GM23338 (cell line): ENCODE measurements around the gene PARP8. TPM values are rescaled to one million over a fixed set of nuclear protein-coding genes. Genes with fewer than 3 reads are reported as not detected.
A peak's percentile ranks its signal among the peaks of the same experiment; 100 is the strongest.

Experiments
- ATAC-seq: fragments of 200-7000 bp; cut with Tn5 transposase; 3 replicates; pipeline ENCODE4 v1.9.1; 2020
- DNase-seq: peaks from one replicate; pipeline ENCODE4 v3.0.0-alpha.2; 2015; ENCODE audit warnings: low spot score
- H2AFZ ChIP-seq: fragments of 200-600 bp; sonication (generic); 2 replicates; pipeline ENCODE4 v1.8.0; 2016; ENCODE audit warnings: antibody characterized with exemption, mild to moderate bottlenecking, moderate library complexity
- H3F3A ChIP-seq: fragments of 200-600 bp; sonication (generic); replicated peaks from 2 replicates; pipeline ENCODE4 v1.8.0; 2017; ENCODE audit warnings: antibody characterized with exemption, mixed run types, low read depth
- H3K27ac ChIP-seq: fragments of 200-600 bp; sonication (generic); 2 replicates; pipeline ENCODE4 v1.6.1; 2016; ENCODE audit warnings: low read depth
- H3K27me3 ChIP-seq: fragments of 200-600 bp; sonication (generic); 2 replicates; pipeline ENCODE4 v1.8.0; 2016; ENCODE audit warnings: mild to moderate bottlenecking, mixed run types, moderate library complexity; ENCODE audit not compliant: insufficient read depth
- H3K36me3 ChIP-seq: fragments of 200-600 bp; sonication (generic); 2 replicates; pipeline ENCODE4 v1.8.0; 2016; ENCODE audit warnings: mild to moderate bottlenecking; ENCODE audit not compliant: insufficient read depth
- H3K4me1 ChIP-seq: fragments of 200-600 bp; sonication (generic); 2 replicates; pipeline ENCODE4 v1.8.0; 2016; ENCODE audit warnings: mild to moderate bottlenecking, moderate library complexity; ENCODE audit not compliant: insufficient read depth
- H3K4me2 ChIP-seq: fragments of 200-600 bp; sonication (generic); 2 replicates; pipeline ENCODE4 v1.7.1; 2017; ENCODE audit warnings: mixed run types
- H3K4me3 ChIP-seq: fragments of 200-600 bp; sonication (generic); 2 replicates; pipeline ENCODE4 v1.6.1; 2016; ENCODE audit warnings: mixed run types
- H3K79me2 ChIP-seq: fragments of 200-600 bp; sonication (generic); replicated peaks from 2 replicates; pipeline ENCODE4 v1.8.0; 2017; ENCODE audit warnings: mild to moderate bottlenecking; ENCODE audit not compliant: insufficient read depth
- H3K9me2 ChIP-seq: fragments of 200-600 bp; sonication (generic); 2 replicates; pipeline ENCODE4 v1.8.0; 2017; ENCODE audit not compliant: insufficient read depth
- H4K20me1 ChIP-seq: fragments of 200-600 bp; sonication (generic); replicated peaks from 2 replicates; pipeline ENCODE4 v1.8.0; 2017; ENCODE audit warnings: mild to moderate bottlenecking; ENCODE audit not compliant: insufficient read depth
- H3K27ac Mint-ChIP-seq: 2 replicates; pipeline ENCODE4 v1.8.0; 2020; ENCODE audit warnings: inconsistent platforms, mild to moderate bottlenecking, moderate library complexity, mixed read lengths
- H3K27me3 Mint-ChIP-seq: 3 replicates; pipeline ENCODE4 v1.8.0; 2022; ENCODE audit warnings: low read depth, mild to moderate bottlenecking, moderate library complexity, mixed read lengths, inconsistent platforms; ENCODE audit not compliant: insufficient read depth, poor library complexity
- H3K36me3 Mint-ChIP-seq: 3 replicates; pipeline ENCODE4 v1.8.0; 2021; ENCODE audit warnings: low read depth, mild to moderate bottlenecking, inconsistent platforms, moderate library complexity, mixed read lengths
- H3K4me1 Mint-ChIP-seq: 3 replicates; pipeline ENCODE4 v1.8.0; 2020; ENCODE audit warnings: mild to moderate bottlenecking, inconsistent platforms, mixed read lengths
- H3K4me3 Mint-ChIP-seq: 3 replicates; pipeline ENCODE4 v1.8.0; 2021; ENCODE audit warnings: moderate library complexity, mild to moderate bottlenecking, inconsistent platforms, mixed read lengths
- H3K9me3 Mint-ChIP-seq: 3 replicates; pipeline ENCODE4 v1.8.0; 2020; ENCODE audit warnings: moderate library complexity, mild to moderate bottlenecking, inconsistent platforms, mixed read lengths
- CTCF ChIP-seq, 2 experiments: fragments of 200-600 bp in 1 of 2; sonication (generic) in 1 of 2; conservative IDR thresholded peaks; 2 replicates each; pipeline versions ENCODE4 v1.5.1 to v1.6.1; 2016 to 2017; ENCODE audit warnings: antibody characterized with exemption in 2 of 2, low read depth in 2 of 2, mild to moderate bottlenecking in 2 of 2, moderate library complexity in 1 of 2
- ETS1 ChIP-seq: IDR thresholded peaks from 2 replicates; pipeline ENCODE4 v1.6.1; 2016; ENCODE audit warnings: antibody characterized with exemption
- EZH2 ChIP-seq: fragments of 200-600 bp; sonication (generic); IDR thresholded peaks from one replicate; pipeline ENCODE4 v1.8.0; 2017; ENCODE audit warnings: antibody characterized with exemption, mild to moderate bottlenecking, low read depth; ENCODE audit not compliant: unreplicated experiment
- EZH2phosphoT487 ChIP-seq: fragments of 200-600 bp; sonication (generic); IDR thresholded peaks from one replicate; pipeline ENCODE4 v1.8.1; 2018; ENCODE audit warnings: antibody characterized with exemption; ENCODE audit not compliant: unreplicated experiment
- POLR2AphosphoS5 ChIP-seq: IDR thresholded peaks from 2 replicates; pipeline ENCODE4 v1.6.1; 2016; ENCODE audit warnings: antibody characterized with exemption, low read depth
- REST ChIP-seq: IDR thresholded peaks from one replicate; pipeline ENCODE4 v1.6.1; 2018; ENCODE audit warnings: antibody characterized with exemption; ENCODE audit not compliant: unreplicated experiment
- STAT1 ChIP-seq: IDR thresholded peaks from one replicate; pipeline ENCODE4 v1.6.1; 2016; ENCODE audit warnings: antibody characterized with exemption; ENCODE audit not compliant: unreplicated experiment
- ZNF331 ChIP-seq: fragments of 250-450 bp; sonication (Bioruptor Pico); IDR thresholded peaks from 2 replicates; pipeline ENCODE4 v1.5.0; 2020; ENCODE audit warnings: low read depth, mild to moderate bottlenecking, moderate library complexity
- ZNF462 ChIP-seq: fragments of 250-450 bp; sonication (Bioruptor Pico); IDR thresholded peaks from 2 replicates; pipeline ENCODE4 v1.5.0; 2020; ENCODE audit warnings: mild to moderate bottlenecking, moderate library complexity
- polyA plus RNA-seq: library from polyadenylated mRNA; unstranded; fragments of >200 nt; fragmentation: Nextera tagmentation; extraction: Ambion mirVana; gene quantifications from 2 replicates; pipeline ENCODE4 v1.2.1, GENCODE V29; 2016
- total RNA-seq: library from RNA; depleted of rRNA; stranded (reverse); fragments of >200 nt; shearing (Covaris generic); gene quantifications from 2 replicates; pipeline ENCODE4 v1.2.3, GENCODE V29; 2014

PARP8 gene
- total and polyA plus RNA-seq, 2 experiments from 2014 or later: 13.0 to 25.0 TPM

- no peaks in the 10 kb centered on the region for H3F3A ChIP-seq
- no peak for ATAC-seq
- H3K27me3 ChIP-seq: no peaks in the 10 kb centered on the region
- Mint-ChIP-seq H3K27me3 (peaks cover 2% of the 10 kb centered on the region), H3K27ac (peak overlapping the region; percentile 53; the same call in 1 of the 2 replicates), H3K4me1 (peaks cover 37% of the 10 kb centered on the region), H3K9me3 (no peaks in the 10 kb centered on the region), H3K4me3 (no peak overlapping the region), H3K36me3 (no peaks in the 10 kb centered on the region)
- peaks cover 92% of the 10 kb centered on the region for H3K79me2 ChIP-seq
- TF ChIP-seq ZNF462 (CRISPR knock-in tag): no peak
- TF ChIP-seq REST: no peak
- TF ChIP-seq CTCF (conservative IDR thresholded peaks at IDR 0.05; ENCODE audit: low read depth in 2 of 2): no peak
- no peak for TF ChIP-seq ZNF331 (CRISPR knock-in tag)
- TF ChIP-seq STAT1: no peak
- TF ChIP-seq EZH2: no peak
- no peak for TF ChIP-seq POLR2AphosphoS5
- no peak for TF ChIP-seq ETS1
- no peak for TF ChIP-seq EZH2phosphoT487
- peak overlapping the region; percentile 22 for H3K4me2 ChIP-seq
- H4K20me1 ChIP-seq: peaks cover 11% of the 10 kb centered on the region; the same call in 1 of the 2 replicates
- no peak overlapping the region for H2AFZ ChIP-seq
- no peaks in the 10 kb centered on the region for H3K36me3 ChIP-seq
- DNase-seq: no peak
- no peaks in the 10 kb centered on the region for H3K9me2 ChIP-seq
- H3K4me1 ChIP-seq: peaks cover 15% of the 10 kb centered on the region
- no peak overlapping the region for H3K27ac ChIP-seq
- no peak overlapping the region for H3K4me3 ChIP-seq
Observed at GRCh38 chr5:50709471-50709870, 43.0 kb downstream of the PARP8 start.
